Stimulated activated CD4-positive, alpha-beta T cell treated with anti-CD3 and anti-CD28 coated beads, Interleukin-12 subunit alpha, Interleukin-12 subunit beta, amount 100 ng/mL, for 4 hours (primary cell): ENCODE measurements around the gene TMEM31.

ENCODE experiments used
- DNase-seq: peaks from one replicate; pipeline ENCODE4 v3.0.0-alpha.2; 2020

Gene TMEM31, protein sequence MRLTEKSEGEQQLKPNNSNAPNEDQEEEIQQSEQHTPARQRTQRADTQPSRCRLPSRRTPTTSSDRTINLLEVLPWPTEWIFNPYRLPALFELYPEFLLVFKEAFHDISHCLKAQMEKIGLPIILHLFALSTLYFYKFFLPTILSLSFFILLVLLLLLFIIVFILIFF

GRCh38 chrX:103710609-103711008, at the start of gene TMEM31:
TSS of gene TMEM31 (plus strand) at chrX:103710909. CDS start at chrX:103712259, 1,350 bp downstream.
- DNase-seq: no peak

DNA sequence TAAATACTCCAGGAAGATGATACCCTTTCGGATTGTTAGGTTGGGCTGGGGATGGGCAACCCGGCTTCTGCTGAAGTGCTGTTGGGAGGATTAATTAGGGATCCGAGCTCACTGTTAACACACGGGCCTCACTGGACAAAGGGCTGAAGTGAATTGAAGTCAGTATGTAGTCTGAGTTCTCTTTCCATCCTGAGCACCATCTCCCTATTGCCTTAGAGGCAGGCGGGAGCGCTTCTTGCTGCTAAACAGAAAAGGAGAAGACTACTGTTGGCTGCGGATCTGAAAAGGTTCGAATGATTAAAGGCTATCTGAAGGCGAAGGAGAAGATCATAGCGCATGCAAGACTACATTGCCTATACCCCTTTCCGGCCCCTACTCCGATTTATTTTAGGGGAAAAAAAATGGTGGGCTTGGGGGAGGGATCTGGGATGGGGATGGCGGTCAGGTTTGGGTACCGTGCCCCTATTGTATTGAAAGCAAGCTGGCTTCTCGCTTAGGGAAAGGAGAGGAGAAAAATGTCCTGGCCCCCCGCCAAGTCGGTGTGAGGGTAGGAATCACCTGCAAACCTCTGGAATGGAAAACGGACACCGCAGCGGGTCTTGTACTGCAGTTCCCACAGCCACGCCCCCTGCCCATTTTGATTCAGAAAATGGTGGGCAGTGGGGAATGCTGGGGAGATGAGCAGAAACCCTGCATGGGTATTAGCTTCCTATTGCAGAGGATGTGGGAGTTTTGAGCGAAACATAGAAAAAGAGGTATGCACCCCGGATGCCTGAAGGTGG, 46.5 kb upstream of the TMEM31 start:
- DNase-seq: no peak

GRCh38 chrX:103666202-103667107, 44.3 kb upstream of the TMEM31 start:
- no peak for DNase-seq

GRCh38 chrX:103669745-103670144, 41.0 kb upstream of the TMEM31 start:
- no peak for DNase-seq

- DNase-seq: no peak
Observed at GRCh38 chrX:103674531-103675454, 35.9 kb upstream of the TMEM31 start.

GRCh38 chrX:103678199-103678993, 32.3 kb upstream of the TMEM31 start:
- no peak for DNase-seq

GRCh38 chrX:103681443-103681842, 29.3 kb upstream of the TMEM31 start:
- DNase-seq: no peak

- no peak for DNase-seq
Observed at GRCh38 chrX:103685396-103685795, 25.3 kb upstream of the TMEM31 start.

DNA sequence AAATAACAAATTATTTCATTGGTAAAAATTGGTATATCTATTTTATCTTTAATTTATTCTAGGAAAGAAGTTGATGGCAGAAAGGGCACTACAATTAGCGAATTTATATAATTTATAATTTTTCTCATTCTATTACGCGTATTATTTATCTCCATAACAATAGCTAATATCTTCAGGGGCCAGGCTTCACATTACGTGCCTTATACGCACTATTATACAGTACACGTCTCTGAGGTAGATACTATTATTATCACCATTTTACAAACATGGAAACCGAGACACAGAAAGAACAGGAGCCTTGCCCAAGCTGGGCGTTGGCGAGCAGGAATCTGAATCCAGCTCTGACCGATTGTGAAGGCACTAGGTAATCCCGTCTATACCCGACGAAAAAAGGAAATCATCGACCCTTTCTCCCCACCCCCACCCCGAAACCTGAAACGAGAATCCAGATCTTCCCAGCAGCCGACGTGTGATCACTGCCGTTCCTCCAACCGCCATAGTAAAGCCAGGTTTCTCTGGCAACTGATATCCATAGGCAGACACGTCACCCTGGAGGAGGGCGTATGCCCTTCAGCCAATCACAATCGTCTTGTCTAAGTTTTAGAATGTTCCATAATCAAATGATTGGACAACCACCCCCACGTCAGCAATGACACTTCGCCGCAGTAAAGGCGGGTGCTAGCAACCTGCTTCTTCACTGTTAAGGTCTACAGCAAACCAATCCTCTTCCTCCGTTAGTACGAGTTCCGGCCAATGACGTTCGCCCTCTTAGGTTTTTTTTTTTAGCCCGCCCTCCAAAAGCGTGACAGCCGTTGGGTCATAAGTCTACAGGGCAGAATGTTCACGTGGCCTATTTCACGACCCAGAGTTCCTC, 24.3 kb upstream of the TMEM31 start, which contains the start of gene MORF4L2:
Gene MORF4L2 (minus strand): TSS at position 501 of the 874 bp plus-strand sequence. CDS start 9,672 bp downstream, outside the sequence.
- peak; percentile 65 for DNase-seq

- DNase-seq: peak; percentile 80
Observed at GRCh38 chrX:103687073-103687695, 23.5 kb upstream of the TMEM31 start.

DNA sequence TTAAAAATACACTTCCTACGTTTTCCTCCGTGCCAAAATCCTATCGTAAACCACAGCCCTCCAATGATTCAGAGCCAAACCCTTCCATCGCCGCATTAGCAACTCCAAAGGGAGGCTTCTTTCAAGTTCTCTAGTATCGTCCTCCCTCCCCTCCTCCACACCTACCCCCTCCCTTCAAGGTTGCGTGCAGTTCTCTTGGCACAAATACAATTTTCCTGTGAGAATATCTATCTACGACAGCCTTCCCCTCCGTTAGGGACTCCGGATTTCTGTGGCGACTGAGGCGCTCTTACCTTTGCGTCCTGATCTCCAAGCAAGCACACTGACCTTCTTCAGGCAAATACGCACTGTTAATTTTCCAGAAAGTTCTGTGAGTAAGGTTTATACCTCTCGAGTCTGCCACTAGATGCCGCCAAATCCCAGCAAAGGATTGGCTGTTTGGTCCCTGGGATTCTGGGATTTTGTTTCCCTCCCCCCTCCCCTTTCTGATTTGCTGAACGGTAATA, 23.0 kb upstream of the TMEM31 start:
- peak; percentile 36 for DNase-seq

GRCh38 chrX:103688946-103689345, 21.8 kb upstream of the TMEM31 start:
- no peak for DNase-seq

DNA sequence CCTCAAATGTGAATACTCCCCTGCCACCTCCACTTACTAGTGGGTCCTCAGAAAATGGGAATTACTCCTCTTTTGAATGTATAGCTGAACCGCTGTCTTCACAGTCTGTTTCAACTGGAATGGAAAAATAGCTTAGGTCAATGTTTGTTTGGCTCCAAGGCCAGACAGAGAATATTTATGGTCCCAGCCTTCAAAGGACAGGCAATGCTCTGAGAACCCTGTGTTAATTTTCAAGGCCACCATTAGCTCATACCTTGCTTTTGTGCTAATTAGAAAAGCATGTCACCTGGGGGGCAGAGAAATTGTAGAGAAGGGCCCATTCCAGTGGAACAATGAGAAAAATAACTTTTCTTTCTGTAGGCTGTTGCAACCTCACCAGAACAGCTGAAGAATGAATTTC, 19.6 kb upstream of the TMEM31 start:
- no peak for DNase-seq

- DNase-seq: no peak
Observed at GRCh38 chrX:103697687-103698086, 13.0 kb upstream of the TMEM31 start.

- no peak for DNase-seq
Observed at GRCh38 chrX:103699243-103699642, 11.5 kb upstream of the TMEM31 start.

DNA sequence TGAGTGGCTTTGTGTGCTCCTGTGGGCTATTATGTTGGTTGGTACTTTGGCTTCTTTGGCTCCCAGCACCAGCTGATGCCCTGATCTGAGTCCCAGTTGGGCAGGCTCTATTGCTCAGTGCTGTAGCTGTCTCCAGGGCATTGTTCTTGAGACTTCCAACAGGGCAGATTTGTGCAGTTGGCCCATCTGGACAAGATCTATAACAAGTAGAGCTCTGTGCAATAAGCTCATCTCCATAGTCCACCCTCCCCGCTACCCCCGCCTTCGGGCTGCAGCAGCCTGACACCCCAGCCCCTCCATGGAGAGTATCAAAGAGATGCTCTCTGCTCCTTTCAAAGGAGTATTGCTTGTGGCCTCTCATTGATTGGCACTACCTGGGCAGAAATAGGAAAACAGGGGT, 5.8 kb upstream of the TMEM31 start:
- DNase-seq: no peak

DNA sequence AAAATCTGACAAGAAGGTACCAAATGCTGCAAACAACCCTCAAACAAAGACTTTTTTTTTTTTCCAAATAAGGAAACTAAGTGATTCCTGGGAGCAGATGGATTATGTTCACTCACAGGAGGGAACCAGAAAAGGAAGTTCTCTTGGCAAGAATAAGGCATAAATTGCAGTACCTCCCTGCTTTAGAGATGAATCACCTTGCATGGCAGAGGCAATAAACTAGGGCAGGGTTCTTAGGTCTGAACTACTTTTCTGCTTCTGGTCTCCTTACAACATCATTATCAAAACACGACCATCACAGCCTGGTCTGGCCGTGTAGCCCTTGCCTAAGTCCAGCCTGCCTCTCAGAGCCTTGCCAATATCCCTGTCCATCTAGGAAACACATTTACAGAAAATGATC, 6.3 kb downstream of the TMEM31 start:
- no peak for DNase-seq

DNA sequence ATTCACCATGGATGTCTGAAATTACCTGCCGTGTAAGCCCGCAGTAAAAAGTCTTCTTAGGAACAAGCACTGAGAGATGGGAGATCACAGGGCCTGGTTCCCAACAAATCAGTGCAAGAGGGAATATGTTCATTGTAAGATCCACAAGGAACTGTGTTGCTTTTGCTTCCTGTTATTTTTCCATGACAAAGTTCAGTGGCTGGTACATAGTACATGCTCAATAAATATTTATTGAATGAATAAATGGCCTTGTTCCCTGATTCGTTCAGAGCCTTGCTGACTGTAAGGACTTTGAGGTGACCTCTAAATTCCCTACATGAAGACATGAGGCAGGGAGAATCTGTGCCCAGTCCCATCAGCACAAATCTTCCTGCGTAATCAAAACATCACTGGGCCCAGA, 7.4 kb downstream of the TMEM31 start:
- DNase-seq: no peak

- no peak for DNase-seq
Observed at GRCh38 chrX:103722505-103722904, 11.8 kb downstream of the TMEM31 start.

DNA sequence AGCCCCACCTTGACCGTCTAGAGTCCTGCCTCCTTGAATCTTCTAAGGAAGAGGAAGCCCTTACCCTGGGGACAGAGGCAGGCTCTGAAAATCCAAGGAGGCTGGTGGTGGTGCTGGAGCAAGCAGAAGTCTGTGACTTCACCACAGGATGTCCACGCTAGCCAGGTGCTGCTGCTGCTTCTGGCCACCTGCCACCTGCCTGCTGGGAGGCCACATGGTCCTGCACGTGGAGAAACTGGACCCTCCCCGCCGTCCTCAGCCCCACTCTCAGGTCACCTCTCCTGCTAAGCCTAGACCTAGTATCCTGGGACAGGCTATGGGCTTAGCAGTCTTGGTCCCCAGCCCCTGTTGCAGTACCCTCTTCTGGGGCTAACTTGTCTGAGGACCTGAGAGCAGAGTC, 15.8 kb downstream of the TMEM31 start:
- DNase-seq: no peak
